HEK293T (cell line): ENCODE measurements around the gene BACE1.

Experiments used
- CTCF ChIA-PET: fragments of 350-600 bp; formaldehyde crosslinking; extraction: SDS; loops from one replicate; lab custom pipeline; 2021; ENCODE audit warnings: antibody characterized with exemption, inconsistent platforms; lab: Yijun Ruan, JAX
- POLR2A ChIA-PET: fragments of 350-600 bp; formaldehyde crosslinking; extraction: SDS; loops from one replicate; lab custom pipeline; 2020; ENCODE audit warnings: antibody characterized with exemption, inconsistent platforms; lab: Yijun Ruan, JAX
- DNase-seq: peaks from one replicate; pipeline ENCODE4 v3.0.0; 2012; ENCODE audit warnings: mixed read lengths; ENCODE audit errors: extremely low spot score
- ARNT ChIP-seq: fragments of 450-650 bp; IDR thresholded peaks from 2 replicates; pipeline ENCODE4 v1.6.1; 2017; ENCODE audit warnings: mild to moderate bottlenecking
- BHLHE40 ChIP-seq: fragments of 450-650 bp; IDR thresholded peaks from 2 replicates; pipeline ENCODE4 v1.6.1; 2016; ENCODE audit warnings: mild to moderate bottlenecking, moderate library complexity, borderline replicate concordance
- CTBP1 ChIP-seq: fragments of 450-650 bp; IDR thresholded peaks from 2 replicates; pipeline ENCODE4 v1.6.1; 2016; ENCODE audit warnings: borderline replicate concordance
- ELF4 ChIP-seq: fragments of 450-650 bp; IDR thresholded peaks from 2 replicates; pipeline ENCODE4 v1.6.1; 2017; ENCODE audit warnings: antibody characterized with exemption
- FOXA1 ChIP-seq: fragments of 450-650 bp; IDR thresholded peaks from 2 replicates; pipeline ENCODE4 v1.6.1; 2016; ENCODE audit warnings: mild to moderate bottlenecking
- FOXK2 ChIP-seq: fragments of 450-650 bp; IDR thresholded peaks from 2 replicates; pipeline ENCODE4 v1.6.1; 2016; ENCODE audit warnings: mild to moderate bottlenecking
- FOXM1 ChIP-seq: fragments of 450-650 bp; IDR thresholded peaks from 2 replicates; pipeline ENCODE4 v1.6.1; 2017; ENCODE audit warnings: mild to moderate bottlenecking, borderline replicate concordance
- HDGF ChIP-seq: fragments of 450-650 bp; IDR thresholded peaks from 2 replicates; pipeline ENCODE4 v1.6.1; 2017; ENCODE audit warnings: antibody characterized with exemption, borderline replicate concordance
- L3MBTL2 ChIP-seq: fragments of 450-650 bp; conservative IDR thresholded peaks from 2 replicates; pipeline ENCODE4 v1.6.1; 2016; ENCODE audit warnings: mild to moderate bottlenecking
- LEF1 ChIP-seq: fragments of 450-650 bp; IDR thresholded peaks from 2 replicates; pipeline ENCODE4 v1.6.1; 2017; ENCODE audit warnings: mild to moderate bottlenecking, borderline replicate concordance
- NFRKB ChIP-seq: fragments of 450-650 bp; IDR thresholded peaks from 2 replicates; pipeline ENCODE4 v1.6.1; 2016; ENCODE audit warnings: mild to moderate bottlenecking, moderate library complexity
- SP1 ChIP-seq: fragments of 450-650 bp; IDR thresholded peaks from 2 replicates; pipeline ENCODE4 v1.6.1; 2017
- SUZ12 ChIP-seq: fragments of 450-650 bp; IDR thresholded peaks from 2 replicates; pipeline ENCODE4 v1.6.1; 2016; ENCODE audit warnings: mild to moderate bottlenecking
- TARDBP ChIP-seq: fragments of 450-650 bp; IDR thresholded peaks from 2 replicates; pipeline ENCODE4 v1.6.1; 2016
- ZNF384 ChIP-seq: fragments of 450-650 bp; IDR thresholded peaks from 2 replicates; pipeline ENCODE4 v1.6.1; 2016
- TF ChIP-seq, protein P1 (sequence below): fragments of 450-650 bp; IDR thresholded peaks from 2 replicates; pipeline ENCODE4 v1.6.1; 2016

The BACE1 gene

DNA sequence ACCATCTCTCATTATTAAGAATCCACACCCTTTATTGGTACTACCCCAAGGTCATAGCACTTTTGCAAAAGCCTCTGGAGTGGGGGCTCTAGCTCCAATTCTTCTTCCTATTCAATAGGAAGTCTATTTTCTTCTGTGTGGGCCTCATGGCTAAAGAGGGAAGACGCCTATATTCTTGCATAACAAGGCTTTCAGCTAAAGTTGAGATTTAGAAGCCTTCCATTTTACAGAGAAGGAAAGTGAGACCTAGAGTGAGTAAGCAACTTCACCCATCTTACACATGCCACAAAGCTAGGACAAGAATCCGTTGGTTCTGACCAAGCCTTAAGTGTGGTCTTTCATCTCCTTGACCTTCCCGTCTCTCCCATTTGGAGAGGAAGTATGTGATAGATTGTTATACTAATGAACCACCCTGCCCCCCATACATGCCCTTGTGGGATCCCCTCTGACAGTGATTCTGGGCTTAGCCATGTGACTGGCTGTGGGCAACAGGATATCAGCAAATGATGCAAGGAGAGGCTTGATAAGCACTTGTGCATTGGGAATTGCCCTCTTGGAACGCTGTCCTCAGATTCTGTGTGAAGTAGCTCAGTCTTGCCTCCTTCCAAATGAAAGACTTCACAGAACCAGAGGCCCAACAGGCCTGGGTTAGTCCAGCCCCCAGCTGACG is 12.3 kb downstream of the BACE1 start:
- TF ChIP-seq ARNT, result no peak
- TF ChIP-seq ZNF384, result no peak
- no peak for TF ChIP-seq NFRKB
- TF ChIP-seq SUZ12, result no peak
- TF ChIP-seq BHLHE40, result no peak
- no peak for TF ChIP-seq LEF1
- TF ChIP-seq L3MBTL2, result no peak
- TF ChIP-seq ELF4, result no peak
- TF ChIP-seq SP1, result no peak
- no peak for TF ChIP-seq TARDBP
- TF ChIP-seq, protein P1, sequence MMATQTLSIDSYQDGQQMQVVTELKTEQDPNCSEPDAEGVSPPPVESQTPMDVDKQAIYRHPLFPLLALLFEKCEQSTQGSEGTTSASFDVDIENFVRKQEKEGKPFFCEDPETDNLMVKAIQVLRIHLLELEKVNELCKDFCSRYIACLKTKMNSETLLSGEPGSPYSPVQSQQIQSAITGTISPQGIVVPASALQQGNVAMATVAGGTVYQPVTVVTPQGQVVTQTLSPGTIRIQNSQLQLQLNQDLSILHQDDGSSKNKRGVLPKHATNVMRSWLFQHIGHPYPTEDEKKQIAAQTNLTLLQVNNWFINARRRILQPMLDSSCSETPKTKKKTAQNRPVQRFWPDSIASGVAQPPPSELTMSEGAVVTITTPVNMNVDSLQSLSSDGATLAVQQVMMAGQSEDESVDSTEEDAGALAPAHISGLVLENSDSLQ, result no peak
- TF ChIP-seq HDGF, result no peak
- no peak for TF ChIP-seq FOXA1
- TF ChIP-seq CTBP1, result no peak
- TF ChIP-seq FOXK2, result no peak
- TF ChIP-seq FOXM1, result no peak
- DNase-seq, result no peak
- CTCF ChIA-PET, result no interaction called here
- POLR2A ChIA-PET, result interaction anchor here (0.9 kb wide), 1 partner anchor 1075 kb away, joined by 3 read pairs; no protein-coding TSS in a partner anchor

DNA sequence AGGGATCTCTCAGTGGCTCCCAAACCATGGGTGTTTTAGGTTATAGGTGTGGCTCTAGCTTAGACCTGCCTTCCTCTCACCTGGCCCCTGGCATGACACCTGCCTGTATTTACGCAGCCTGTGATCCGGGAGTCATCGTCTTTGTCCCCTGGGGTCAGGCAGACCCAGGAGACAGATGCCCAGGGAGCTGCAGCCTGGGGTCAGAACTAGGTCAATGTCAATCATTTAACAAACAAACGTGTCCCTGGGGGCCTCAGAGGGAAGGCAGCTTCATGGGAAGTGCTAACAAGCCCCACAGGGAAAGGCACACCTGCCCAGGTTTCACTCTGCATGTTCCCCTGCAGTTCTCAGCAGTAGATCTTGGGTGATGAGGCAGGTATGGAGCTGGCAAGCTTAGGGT is 13.0 kb downstream of the BACE1 start:
- ChIA-PET CTCF (interaction anchor here (0.6 kb wide), 1 partner anchor 32 kb away, joined by 4 read pairs; no protein-coding TSS in a partner anchor), POLR2A (interaction anchor here (0.9 kb wide), 1 partner anchor 1075 kb away, joined by 3 read pairs; no protein-coding TSS in a partner anchor)
- TF ChIP-seq NFRKB (no peak), LEF1 (no peak), FOXM1 (no peak), FOXA1 (no peak), ELF4 (no peak), ARNT (no peak), BHLHE40 (no peak)
- DNase-seq, result no peak

DNA sequence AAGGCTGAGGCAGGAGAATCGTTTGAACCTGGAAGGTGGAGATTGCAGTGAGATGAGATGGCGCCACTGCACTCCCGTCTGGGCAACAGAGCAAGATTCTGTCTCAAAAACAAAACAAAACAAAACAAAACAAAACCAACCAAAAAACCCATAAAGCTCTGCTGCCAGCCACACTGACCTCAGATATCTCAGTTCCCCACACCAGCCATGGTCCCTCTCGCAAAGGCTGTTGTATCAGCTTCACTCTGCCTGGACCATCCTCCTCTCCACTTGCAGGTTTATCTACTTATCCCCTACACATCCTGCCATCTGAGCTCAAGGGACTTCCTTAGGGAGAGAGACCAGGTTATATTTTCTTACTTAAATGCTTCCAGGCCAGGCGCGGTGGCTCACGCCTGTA is 13.8 kb downstream of the BACE1 start:
- TF ChIP-seq TARDBP (no peak), ARNT (no peak)
- POLR2A ChIA-PET, result no interaction called here
- no peak for DNase-seq
- CTCF ChIA-PET, result no interaction called here

DNA sequence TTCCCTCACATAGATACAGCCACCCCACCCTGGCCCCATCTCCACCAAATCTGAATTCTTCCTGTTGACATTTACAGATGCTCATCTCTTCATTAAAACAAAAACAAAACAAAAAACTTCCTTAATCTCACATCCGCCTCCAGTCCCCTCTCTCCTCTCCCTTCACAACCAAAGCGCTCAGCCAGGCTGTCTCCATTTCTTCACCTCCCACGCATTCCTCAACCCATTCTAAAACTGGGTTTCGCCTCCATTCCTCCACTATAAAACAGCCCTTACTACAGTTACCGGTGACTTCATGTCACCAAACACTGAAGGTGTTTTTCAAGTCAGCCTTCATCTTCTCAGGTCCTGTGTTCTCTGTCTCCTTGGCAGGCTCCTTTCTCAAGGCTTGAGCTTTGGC is 15.3 kb downstream of the BACE1 start:
- no peak for DNase-seq
- ChIA-PET POLR2A (no interaction called here), CTCF (no interaction called here)
- no peak for TF ChIP-seq TARDBP
- no peak for TF ChIP-seq LEF1
- TF ChIP-seq FOXM1, result no peak
- no peak for TF ChIP-seq NFRKB
- TF ChIP-seq ELF4, result no peak
- TF ChIP-seq ARNT, result no peak
- TF ChIP-seq FOXA1, result no peak

DNA sequence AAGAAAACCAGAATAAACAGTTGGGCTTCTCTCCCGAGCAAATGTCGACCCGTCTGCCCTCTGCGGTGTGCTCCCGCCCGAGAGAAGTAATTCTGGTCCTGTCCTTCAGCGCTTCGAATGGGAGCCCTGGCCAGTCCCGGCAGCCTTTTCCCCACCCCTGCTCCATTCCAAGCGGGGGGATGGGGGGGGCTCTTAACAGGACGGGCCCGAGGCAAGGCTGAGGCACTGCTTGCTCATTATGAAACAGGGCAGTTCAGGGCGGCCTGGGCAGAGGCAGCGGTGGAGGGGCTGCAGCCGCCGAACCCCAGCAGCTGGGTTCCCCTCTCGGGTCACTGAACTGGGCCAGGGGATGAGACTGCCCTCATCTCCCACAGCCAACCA is 15.8 kb downstream of the BACE1 start:
- DNase-seq, result no peak
- ChIA-PET CTCF (no interaction called here), POLR2A (no interaction called here)
- TF ChIP-seq HDGF (no peak), BHLHE40 (no peak), FOXM1 (no peak), CTBP1 (no peak), FOXA1 (no peak), ZNF384 (no peak)

DNA sequence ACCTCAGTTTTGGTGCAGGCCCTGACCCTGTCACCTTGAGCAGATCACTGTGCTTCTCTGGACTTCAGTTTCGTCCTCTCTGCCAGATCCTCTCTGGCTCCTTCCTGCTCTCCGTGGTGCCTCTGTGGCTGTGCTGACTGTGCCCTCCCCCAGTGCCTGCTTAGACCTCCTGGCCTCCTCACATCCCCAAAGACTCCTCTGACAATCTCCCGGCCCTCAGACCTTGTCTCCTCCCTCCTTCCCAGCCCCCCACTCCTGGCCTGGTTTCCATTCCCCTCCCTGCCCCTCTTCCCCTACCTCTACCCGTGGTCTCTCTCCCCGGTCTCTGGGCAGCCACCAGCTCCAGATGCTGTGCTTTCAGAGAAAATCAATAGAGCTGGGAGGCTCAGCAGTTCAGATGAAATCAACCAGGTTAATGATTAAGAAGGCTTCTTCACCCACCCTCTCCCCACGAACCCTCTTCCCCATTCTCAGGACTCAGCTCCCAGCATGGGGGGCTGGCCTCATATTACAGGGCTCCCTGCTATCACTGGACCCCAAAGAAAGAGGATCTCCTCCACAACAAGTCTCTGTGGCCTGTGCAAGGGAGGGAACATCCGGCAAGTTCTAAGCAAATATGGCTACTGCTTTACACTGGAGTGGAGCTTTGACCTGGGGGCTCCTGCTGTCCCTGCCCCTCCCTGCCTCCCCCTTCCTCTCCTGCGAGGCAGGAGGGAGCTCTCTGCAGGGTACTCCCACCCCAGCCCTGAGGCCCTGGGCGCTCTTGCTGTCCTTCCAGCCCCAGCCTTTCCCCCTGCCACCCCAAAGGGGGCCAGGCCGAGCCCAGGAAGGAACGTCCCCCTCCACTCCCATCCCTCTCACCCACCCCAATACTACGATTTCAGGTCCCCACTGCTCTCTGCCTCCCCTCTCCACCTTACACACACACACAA is 16.4 kb downstream of the BACE1 start:
- DNase-seq, result no peak
- TF ChIP-seq HDGF, result no peak
- TF ChIP-seq CTBP1, result no peak
- no peak for TF ChIP-seq FOXM1
- TF ChIP-seq, protein P1, result no peak
- no peak for TF ChIP-seq NFRKB
- TF ChIP-seq SUZ12, result no peak
- TF ChIP-seq ARNT, result no peak
- TF ChIP-seq SP1, result no peak
- ChIA-PET POLR2A (no interaction called here), CTCF (no interaction called here)

DNA sequence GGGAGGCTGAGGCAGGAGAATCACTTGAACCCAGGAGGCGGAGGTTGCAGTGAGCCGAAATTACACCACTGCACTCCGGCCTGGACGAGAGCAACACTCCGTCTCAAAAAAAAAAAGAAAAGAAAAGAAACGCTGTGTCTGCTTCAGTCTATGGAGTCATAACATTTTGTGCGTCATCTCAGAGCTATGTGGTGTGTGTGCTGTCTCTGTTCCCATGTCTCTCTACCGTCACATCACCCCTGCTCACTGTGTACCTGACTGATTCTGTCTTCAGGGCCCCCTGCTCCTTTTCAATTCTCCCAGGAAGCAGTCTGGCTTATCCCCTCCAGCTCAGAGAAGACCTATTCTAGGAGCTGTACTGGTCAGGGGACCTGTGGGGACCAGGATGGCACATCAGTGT is 17.9 kb downstream of the BACE1 start:
- DNase-seq, result no peak
- TF ChIP-seq L3MBTL2 (no peak), SP1 (no peak), HDGF (no peak), LEF1 (no peak), NFRKB (no peak), ZNF384 (no peak), FOXA1 (no peak), ELF4 (no peak), TARDBP (no peak), FOXM1 (no peak), BHLHE40 (no peak), ARNT (no peak), FOXK2 (no peak), SUZ12 (no peak), CTBP1 (no peak)
- TF ChIP-seq, protein P1, result no peak
- ChIA-PET CTCF (no interaction called here), POLR2A (no interaction called here)
